GM19238 (cell line): Measurements from ENCODE around the gene FYCO1.

Source experiments
- DNase-seq: peaks from one replicate; pipeline ENCODE4 v3.0.0; 2011; ENCODE audit warnings: low spot score; ENCODE audit not compliant: insufficient read length

The FYCO1 gene

GRCh38 chr3:45965253-45965652 lies 30.4 kb downstream of the FYCO1 start:
- no peak for DNase-seq

- no peak for DNase-seq
Measured at GRCh38 chr3:45964139-45964538, 31.5 kb downstream of the FYCO1 start.

- DNase-seq = peak; percentile 22
Measured at GRCh38 chr3:45962033-45962432, 33.6 kb downstream of the FYCO1 start.

DNA sequence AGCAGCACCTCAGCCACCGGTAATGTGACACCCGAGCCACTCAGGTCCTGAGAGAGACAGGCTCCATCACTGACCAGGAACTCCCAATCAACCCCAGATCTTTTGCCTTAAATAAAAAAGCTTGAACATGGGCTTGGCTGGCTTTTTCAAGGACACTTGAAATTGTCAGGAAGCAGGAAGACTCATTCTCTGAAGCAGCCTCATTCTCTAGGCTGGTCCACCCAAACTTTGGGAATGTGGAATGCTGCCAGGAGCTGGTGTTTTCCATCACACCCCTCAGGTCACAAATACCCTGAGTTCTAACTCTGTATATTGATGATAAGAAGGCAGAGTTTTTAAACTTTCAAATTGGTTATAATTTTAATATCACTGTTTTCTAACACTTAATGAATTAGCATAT lies 35.3 kb downstream of the FYCO1 start:
- DNase-seq = no peak

DNA sequence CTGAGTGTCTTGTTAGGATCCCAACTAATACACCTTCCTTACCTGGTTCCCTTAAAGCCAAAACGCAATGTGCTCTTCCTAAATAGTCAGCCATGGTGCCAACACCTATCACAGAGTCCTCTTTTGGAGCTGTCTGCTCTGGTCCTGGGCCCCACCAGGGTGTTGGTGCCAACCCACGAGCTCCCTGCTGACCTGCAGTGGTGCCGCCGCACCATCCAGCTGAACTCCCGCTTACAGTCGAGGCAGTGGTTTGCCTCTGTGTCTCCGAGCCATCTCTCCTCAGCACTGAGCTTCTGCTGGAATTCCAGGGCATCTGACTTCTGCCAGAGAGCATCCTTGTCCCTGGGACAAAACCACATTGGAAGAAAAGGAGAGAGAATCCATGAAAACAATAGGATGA lies 36.4 kb downstream of the FYCO1 start:
- DNase-seq = no peak

DNA sequence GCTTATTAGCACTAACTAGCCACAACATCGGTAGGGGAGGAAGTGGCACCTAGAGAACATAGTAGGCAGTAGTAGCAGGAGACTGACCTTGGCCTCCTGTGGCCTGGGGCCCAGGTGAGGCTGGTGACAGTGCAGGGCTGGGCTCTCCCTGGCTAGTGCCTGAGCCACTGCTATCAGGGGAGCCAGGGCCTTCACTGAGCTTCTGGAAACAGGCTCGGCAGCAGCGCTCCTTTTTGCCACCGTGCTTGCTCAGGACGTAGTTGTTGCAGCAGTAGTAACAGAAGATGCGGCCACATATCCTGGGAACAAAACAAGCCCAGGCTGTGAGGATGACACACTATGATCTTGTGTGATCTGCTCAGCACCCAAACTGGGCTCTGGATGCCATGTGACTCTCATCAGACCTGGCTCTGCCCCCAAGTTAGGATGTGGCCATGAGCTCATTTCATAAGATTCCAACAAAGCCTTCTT lies 37.3 kb downstream of the FYCO1 start:
- no peak for DNase-seq

DNA sequence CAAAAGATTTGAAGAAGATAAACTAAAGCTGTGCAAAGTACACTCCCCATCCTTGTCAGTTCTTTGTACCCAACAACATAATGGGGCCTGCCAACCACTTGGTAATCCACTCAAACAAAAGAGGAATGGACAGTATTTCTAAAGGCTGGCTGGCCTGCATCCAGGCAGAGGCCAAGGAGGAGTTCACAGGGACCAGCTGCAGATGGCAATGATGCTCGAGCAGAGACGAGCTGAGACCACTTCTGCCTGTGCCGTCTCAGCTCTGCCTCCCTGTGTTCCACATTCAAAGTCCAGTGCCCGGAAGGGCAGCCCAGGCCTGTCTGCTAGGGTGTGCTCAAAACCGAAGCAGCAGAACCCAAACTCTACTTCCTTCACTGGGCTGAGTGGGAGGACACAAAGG lies 38.0 kb downstream of the FYCO1 start:
- DNase-seq = no peak

GRCh38 chr3:45955706-45956105 lies 39.9 kb downstream of the FYCO1 start:
- DNase-seq = no peak

DNA sequence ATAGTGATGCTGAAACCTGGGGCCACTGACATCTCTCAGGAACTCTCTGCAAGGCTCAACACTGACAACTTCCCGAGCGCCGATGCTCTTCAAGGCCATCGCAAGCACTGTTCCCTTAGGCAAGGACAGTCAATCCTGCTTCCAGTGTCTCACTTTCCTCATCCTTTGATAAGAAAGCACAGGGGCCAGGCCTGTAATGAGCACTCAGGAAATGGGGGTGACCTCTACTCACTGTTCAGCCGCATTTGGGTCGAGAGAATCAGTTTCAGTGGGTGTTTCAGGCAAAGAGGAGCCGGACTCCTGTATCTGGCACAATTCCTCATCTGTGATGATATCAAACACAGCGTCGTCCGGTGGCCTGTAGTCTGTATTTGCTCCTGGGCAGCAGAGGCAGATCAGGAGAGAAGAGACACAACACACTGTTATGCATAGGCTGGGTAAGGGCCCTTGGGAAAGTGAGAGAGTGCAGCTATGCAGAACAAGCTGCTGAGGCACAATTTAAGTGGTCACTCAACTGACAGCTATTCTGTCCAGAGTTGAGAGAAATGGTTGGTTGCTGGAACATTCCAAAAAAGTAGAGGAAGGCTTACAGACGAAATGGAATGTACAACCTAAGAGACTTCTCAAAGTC lies 40.5 kb downstream of the FYCO1 start:
- DNase-seq = no peak

DNA sequence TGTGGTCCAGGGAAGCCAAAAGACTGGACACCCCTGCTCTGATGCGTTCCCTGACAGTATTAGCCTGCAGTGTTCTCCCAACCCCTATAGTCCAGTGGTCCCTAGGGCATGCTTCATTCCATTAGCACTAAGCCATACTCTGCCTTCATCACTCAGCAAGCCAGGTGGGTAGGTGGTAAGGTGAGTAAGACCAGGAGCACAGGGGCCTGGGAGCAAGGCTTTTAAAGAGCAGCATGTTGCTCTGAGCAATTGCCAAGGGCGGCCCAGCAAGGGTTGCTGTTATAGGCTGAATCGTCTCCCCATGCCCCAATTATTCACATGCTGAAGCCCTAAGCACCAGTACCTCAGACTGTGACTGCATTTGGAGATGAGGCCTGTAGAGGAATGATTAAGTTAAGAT lies 41.3 kb downstream of the FYCO1 start:
- DNase-seq = no peak

DNA sequence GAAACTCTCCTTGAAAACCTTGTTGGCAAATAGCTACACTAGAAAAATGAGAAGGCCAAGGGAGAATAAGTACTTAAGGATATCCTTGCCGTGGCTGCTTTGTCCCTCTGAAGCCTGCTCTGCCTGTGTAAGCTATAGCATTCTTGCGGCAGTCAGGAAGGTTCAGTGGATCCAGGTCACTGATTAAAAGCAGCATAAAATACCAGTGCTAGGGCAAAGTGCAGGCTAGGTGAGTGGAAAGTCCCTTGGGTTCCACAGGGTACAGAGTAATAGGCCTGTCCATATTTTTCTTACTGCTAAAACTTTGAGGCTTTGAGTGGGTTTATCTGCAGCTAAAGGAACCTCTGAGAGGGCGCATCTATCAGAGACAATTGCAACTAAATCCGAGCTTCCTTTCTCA lies 42.1 kb downstream of the FYCO1 start:
- no peak for DNase-seq

- DNase-seq = no peak
Measured at GRCh38 chr3:45952456-45952855, 43.2 kb downstream of the FYCO1 start.

GRCh38 chr3:45951946-45952345 lies 43.7 kb downstream of the FYCO1 start:
- no peak for DNase-seq

- no peak for DNase-seq
Measured at GRCh38 chr3:45950686-45951600, 44.7 kb downstream of the FYCO1 start.

- DNase-seq = no peak
Measured at GRCh38 chr3:45950131-45950530, 45.5 kb downstream of the FYCO1 start.

DNA sequence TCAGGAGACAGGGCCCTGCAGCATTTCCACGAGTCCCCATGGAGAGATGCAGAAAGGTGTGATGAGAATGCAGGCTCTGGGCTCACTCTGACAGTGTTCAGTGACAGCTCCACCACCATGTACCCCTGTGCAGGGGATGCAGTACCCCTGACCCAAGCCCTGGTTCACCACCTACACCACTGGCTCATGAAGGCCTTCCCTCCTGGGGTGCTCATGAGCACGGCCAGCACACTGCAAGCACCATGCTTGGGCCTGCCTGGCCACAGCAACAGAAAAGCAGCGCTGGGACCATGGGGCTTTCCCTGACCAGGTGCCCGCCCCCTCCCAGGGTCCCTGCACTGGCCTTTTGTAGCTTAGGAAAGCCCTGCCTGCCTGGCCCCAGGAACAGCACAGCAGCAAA lies 46.2 kb downstream of the FYCO1 start:
- no peak for DNase-seq

DNA sequence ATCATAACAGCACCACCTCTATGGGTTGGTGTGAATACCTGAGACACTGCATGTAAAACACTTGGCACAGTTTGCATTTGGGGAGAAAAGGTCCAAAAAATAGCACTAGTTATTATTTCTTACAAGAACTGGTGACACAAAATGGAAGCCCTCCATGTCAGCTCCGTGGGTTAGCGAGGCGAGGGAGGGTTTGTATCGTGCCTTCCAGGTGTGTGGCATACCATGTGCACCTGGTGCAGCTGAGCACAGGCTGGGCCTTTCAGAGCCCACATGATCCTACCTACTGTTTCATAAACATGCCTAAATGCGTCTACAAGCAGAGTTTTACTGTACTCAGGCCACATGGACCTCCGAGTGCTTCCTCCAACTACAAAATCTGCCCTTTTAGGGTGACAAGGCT lies 46.7 kb downstream of the FYCO1 start:
- DNase-seq = no peak

DNA sequence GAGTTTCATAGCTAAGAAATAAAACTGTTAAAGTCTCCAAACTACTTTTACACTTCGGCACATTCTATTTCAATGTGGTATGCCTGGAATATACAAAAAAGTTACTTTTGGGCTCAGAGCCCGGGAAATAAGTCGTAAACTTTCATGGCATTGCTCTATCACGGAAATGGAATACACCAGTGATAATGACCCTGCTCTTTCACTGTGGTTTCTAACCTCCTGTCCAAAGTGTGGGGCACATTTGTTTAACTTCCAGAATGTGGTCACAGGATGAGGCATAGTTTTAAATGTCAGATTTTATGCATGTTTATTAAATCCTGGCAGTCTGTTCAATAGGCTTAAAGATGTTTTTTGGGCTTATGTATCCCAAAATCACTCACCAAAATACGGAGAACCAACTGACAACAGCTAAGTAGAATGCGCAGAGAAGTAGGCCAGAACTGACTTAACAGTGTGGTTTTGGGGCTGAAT lies 47.3 kb downstream of the FYCO1 start:
- no peak for DNase-seq

GRCh38 chr3:45947361-45947760 lies 48.3 kb downstream of the FYCO1 start:
- DNase-seq = no peak

- no peak for DNase-seq
Measured at GRCh38 chr3:45946875-45947274, 48.7 kb downstream of the FYCO1 start.

DNA sequence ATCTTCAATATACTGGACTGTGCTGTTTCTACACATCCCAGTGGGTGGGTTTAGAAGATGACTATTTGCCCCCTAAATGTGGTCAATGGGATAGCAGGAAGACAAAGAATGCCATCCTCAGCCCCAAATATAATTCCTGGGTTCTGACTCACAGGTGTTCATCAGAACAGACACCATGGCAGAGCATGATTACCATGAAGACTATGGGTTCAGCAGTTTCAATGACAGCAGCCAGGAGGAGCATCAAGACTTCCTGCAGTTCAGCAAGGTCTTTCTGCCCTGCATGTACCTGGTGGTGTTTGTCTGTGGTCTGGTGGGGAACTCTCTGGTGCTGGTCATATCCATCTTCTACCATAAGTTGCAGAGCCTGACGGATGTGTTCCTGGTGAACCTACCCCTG lies 49.3 kb downstream of the FYCO1 start:
- no peak for DNase-seq

DNA sequence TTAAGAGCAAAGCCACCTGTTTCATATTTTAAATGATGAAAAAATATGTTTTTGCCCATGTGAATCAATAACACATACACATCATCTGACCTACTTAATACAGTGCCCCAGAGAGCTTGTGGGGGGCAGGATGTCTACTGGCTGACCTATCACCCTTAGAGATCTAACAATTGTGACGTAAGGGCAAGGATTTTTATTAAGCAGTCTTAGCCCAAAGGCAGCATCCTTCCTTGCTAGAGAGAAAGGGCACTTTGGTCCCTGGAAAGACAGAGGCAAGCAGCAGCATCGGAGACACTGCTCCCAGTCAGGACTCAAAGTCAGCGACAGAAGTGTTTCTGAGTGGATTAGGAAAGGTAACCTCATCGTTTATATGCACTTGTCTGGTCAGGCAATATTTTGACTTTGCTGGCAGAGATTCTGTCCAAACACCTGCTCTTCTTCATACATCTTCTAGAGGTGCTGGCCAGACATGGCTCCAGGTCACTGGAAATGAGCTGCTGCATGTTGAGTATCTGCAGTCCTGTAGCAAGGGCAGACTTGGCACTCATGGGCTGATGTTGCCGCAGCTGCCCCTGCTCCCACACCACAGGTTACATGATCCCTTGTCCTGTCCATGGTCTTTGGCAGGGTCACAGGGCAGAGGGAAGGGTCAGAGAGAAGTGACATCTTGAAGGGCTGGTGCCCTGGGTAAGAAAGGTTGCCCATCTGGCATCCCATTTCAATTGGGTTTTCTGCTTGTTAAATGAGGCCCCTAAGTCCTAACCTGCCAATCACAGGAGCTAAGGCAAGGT lies 50.6 kb downstream of the FYCO1 start:
- DNase-seq = no peak
